Brain pericyte (primary cell): ENCODE results near the gene ETNK2.

Source experiments
- DNase-seq: peaks from one replicate; pipeline ENCODE4 v3.0.0-alpha.2; 2012; ENCODE audit warnings: low read depth, low spot score

ETNK2 gene

GRCh38 chr1:204177133-204177532, 25.3 kb upstream of the ETNK2 start:
- no peak for DNase-seq

DNA sequence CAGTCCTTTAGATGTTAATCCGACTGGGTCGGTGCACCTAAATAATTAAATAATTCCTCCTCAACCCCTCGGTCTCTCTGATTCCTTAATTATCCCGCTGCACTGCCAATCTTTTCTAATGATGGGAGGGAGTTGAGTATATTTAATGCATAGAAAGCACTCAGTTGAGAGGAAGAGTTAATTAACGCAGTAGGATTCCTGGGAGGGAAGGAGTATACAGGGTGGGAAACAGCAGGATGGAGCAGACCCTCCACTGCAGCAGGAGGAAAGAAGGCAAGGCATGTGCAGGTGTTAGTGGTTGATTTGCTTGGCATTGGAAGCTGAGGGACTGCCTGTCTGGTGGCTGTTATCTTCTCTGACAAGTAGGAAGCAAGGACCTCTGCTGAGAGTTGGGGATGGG, 24.2 kb upstream of the ETNK2 start:
- no peak for DNase-seq

GRCh38 chr1:204174958-204175357, 23.1 kb upstream of the ETNK2 start:
- DNase-seq, result no peak

DNA sequence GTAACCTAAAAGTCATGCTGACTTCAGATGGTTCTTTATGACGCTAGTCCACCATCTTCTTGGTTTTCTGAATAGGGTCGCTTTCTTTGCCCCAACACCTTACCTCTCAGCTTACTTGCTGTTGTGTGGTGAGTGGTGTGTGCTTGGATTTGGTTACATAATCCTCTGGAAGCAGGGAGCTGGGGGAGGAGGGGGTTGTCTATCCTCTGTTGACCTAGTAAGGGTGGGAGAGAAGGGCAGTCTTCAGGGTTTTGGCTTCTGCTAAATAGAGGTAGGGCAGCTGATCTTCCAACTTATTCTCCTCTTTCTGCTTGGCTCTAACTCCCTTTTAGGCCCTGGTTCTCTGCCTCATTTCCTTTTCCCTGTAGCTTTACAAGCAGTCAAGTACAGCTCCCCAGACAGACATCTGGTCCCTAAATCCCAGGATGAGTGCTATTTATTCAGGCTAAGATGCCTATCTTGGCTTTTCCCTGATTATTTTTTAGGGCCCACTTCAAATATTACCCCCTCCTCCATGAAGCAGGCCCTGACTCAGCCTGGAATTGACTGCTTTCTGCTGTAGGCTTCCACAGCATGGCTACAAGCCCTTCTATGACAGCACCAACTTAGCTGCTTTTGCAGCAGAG, 20.7 kb upstream of the ETNK2 start:
- DNase-seq, result no peak

- no peak for DNase-seq
Observed at GRCh38 chr1:204171751-204172178, 19.9 kb upstream of the ETNK2 start.

GRCh38 chr1:204170494-204171155, 18.8 kb upstream of the ETNK2 start:
- no peak for DNase-seq

DNA sequence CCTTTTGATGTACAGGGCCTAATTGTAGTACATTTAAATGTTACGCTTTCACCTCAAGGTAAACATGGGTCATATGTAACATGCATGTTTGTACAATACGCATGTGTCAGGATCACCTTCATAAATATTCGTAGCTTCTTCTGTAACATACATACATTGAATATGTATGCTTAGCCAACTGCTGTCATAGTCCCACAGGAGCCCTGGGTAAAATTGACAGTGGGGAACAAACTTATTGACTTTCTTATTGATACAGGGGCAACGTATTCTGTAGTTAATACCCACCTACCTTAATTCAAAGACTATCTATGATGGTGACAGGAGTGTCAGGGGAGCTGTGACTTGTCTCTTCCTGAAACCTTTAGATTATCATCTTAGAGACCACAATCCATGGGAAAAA, 18.0 kb upstream of the ETNK2 start:
- no peak for DNase-seq

DNA sequence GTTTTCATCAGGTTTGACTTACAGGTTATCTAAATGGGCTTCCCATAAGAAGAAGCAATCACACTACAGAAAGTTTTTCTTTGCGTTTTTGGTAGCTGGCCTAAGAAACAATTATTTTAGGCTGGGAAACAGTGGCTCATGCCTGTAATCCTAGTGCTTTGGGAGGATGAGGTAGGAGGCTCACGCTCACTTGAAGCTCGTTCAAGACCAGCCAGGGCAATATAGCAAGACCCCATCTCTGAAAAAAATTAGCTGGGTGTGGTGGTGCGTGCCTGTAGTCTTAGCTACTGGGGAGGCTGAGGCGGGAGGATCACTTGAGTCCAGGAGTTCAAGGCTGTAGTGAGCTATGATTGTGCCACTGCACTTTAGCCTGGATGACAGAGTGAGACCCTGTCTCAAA, 15.9 kb upstream of the ETNK2 start:
- no peak for DNase-seq

GRCh38 chr1:204166219-204166618, 14.4 kb upstream of the ETNK2 start, which contains the start of gene REN:
Gene REN (minus strand): TSS chr1:204166337. CDS start chr1:204166293, 44 bp downstream.
- DNase-seq, result no peak

DNA sequence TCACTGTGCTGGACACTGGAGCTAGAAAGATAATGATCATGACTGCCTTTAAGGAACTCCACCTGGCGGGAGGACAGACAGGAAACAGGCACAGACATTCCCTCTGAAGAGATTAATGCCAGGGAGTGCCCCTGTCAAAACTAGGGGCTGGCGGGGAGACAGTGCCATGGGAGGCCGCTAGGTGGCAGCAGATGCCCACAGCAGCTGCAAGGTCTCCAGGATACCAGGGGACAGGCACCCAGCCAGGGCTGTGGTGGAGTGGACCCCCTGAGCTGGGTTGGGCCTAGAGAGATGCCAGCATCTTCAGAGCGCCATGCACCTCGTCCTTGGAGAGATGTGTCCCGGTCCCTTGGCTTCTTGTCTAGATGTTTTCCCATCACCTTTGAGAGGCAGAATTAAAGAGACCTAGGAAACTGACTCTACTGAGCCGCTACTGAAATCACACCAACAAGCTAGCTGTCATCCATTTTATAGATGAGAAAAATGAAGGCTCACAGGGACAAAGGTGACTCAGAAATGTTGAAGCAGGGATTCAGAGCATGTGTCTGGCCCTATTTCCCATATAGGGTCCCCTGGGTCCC, 10.7 kb upstream of the ETNK2 start:
- DNase-seq, result no peak

DNA sequence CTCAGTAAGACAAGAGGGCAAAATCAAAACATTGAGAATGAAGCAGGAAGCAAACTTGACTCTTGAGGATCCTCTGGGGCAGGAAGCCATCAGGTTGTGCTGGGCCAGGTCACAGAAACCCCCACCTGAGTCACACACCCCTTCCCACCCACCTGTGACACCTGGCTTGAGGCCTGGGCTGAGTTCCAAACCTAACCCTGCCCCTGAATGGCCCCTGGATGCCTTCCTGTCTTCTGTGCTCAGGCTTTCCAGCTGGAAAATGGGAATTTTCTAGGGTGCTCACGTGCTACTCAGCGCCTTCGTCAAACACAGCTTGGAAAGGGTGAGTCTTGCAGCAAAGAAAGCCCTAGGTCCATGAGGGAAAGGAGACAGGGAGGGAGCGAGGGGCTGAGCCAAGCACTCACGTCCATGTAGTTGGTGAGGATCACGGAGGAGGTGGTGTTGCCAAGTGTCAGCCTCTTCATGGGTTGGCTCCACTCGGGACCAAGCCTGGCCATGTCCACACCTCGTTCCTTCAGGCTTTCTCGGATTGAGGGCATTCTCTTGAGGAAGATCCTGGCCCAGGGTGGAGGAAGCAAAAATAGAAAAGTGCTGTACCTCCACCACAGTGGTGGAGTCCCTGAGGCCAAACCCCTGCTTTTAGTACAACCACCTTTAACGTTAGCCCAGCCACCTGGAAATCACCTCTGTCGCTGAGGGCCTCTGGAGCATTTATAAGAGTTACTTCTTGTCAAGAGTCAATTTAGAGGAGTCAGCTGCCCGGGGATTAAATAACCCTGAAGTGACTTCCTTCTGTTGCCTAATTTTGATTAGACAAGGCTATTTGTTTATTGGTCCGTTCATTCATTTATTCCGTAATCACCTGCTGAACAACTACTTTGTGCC, 10.0 kb upstream of the ETNK2 start:
- DNase-seq, result no peak

- no peak for DNase-seq
Observed at GRCh38 chr1:204157962-204158361, 6.1 kb upstream of the ETNK2 start.

DNA sequence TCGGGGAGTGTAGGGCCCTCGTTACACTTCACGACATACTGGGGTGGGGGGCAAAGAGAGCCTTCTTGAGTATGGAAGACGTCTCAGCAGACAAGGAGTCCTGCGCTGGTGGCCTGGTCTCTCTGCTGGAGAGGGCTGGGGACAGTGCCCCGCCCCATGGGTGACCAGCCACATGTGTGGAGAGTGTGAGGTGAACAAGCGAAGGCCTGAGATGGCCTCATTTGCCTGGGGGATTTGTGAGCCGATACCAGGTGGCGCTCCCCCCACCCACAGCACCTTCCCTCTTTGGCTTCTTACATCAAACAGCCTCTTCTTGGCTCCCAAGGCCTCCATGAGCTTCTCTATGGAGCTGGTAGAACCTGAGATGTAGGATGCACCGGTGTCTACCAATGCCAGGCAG, 4.0 kb upstream of the ETNK2 start:
- no peak for DNase-seq

DNA sequence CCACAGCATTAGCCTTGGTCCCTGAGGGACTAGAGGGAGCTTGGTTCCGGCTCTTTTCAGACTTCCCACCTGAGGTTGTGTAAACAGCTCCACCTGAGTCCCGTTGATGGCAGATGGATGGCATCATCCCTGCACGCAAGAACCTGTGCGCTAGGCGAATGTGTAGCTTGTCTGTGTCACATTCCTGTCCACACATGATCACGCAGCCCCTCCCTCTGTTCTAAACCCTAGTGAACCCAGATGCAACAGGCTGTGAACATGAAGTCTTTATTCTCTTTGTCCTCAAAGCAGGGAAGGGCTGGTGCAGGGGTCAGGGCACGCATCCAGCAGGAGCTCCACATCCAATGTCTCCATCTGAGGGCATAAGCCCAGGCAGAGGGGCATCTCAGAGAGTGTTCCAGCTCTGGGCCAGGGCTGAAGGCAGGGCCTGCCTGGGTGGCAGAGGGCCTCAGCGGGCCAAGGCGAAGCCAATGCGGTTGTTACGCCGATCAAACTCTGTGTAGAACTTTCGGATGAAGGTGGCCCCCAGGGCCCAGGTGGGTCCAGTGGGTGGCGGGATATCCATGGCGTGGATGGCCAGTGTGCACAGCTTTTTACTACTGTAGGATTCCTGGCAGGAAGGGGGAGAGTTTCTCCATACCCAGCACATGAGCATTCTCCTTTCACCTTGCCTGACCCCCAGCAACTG, 2.9 kb upstream of the ETNK2 start:
- DNase-seq, result no peak

GRCh38 chr1:204153667-204154066, 1.8 kb upstream of the ETNK2 start:
- DNase-seq, result no peak

GRCh38 chr1:204152310-204153044, 633 bp upstream of the ETNK2 start:
- DNase-seq, result no peak

GRCh38 chr1:204150702-204151551, 917 bp downstream of the ETNK2 start:
- DNase-seq, result no peak

DNA sequence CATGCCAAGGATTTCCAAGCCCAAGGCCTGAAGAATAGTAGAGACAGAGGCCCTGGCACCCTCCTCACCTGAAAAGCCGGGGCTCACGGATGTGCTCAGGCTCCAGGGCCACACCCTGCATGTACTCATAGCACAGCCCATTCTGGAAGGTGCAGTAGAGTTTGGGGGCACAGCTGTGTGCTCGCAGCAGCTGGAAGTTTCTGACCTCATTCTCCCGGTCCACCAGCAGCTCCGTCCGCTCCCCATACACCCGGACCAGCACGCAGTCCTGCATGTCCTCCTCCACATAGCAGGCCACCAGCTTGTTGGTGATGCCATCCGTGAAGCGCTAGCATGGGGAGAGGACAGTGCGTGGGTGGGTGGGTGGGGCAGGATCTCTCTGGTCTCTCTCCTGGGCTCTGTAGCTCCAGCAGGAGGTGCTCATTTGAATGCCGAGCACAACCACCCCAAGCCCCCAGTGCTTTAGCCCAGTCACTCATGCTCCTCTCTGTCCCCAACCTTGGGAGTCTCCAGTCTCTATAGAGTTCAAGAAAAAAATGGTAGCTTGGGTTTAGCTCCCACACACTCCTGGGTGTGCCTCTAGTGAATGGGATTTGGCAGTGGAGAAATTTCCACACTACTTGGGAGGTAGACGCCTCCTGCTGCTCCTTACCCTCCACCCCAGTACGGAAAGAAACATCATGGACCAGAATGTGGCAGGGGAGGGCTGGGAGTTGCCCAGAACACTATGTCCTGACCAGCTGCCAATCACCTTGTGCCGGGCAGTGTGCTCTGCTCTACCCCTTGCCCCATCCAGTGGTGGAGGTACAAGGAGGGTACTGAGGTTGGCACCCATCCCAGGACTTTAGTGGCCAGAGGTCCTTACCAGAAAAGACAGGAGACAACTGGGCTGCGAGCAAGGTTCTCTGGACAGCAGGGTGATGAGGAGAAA, 1.9 kb downstream of the ETNK2 start:
- no peak for DNase-seq

DNA sequence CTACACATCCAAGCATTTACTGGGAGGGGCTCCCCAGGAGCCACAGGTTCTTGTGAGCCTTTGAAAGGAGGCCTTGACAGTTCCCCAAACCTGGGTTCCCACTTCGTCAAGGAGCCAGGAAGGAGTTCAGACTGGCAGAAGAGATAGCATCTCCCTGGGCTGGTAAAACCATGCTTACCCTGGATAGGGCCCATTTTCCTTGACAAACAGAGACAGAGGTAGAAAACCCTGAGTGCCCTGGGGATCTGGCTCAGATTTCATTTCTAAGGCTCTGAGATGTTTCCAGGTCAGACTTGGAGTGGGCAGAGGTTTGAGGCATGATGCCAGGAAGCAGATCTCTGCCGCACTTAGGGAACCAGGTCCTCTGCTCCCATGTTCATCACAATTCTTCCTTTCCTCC, 2.7 kb downstream of the ETNK2 start:
- no peak for DNase-seq
